Hypothalamus (tissue), 51 donors: ENCODE data around the gene HDAC10.

Experiments
- DNase-seq, 51 donors: peaks; one replicate each; lab custom pipeline; 2025; lab: John Stamatoyannopoulos, UW

The HDAC10 gene

DNA sequence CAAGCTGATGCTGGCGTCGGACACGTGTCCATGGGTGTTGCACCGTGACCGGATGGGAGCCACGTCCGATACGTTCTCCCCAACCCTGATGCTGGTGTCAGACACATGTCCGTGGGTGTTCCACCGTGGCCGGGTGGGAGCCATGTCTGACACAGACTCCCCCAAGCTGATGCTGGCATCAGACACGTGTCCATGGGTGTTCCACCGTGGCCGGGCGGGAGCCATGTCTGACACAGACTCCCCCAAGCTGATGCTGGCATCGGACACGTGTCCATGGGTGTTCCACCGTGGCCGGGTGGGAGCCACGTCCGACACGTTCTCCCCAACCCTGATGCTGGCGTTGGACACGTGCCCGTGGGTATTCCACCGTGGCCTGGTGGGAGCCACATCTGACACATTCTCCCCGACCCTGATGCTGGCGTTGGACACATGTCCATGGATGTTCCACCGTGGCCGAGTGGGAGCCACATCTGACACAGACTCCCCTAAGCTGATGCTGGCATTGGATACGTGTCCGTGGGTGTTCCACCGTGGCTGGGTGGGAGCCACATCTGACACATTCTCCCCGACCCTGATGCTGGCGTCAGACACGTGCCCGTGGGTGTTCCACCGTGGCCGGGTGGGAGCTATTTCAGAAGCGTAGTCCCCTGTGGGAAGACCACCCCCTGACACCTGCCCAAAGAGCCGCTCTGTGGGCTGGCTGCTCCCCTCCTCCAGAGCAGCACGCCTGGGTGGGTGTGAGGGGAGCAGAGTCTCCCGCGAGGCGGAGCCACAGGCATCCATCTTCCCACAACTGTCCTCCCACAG is 30.3 kb downstream of the HDAC10 start:
- DNase-seq: no peak

DNA sequence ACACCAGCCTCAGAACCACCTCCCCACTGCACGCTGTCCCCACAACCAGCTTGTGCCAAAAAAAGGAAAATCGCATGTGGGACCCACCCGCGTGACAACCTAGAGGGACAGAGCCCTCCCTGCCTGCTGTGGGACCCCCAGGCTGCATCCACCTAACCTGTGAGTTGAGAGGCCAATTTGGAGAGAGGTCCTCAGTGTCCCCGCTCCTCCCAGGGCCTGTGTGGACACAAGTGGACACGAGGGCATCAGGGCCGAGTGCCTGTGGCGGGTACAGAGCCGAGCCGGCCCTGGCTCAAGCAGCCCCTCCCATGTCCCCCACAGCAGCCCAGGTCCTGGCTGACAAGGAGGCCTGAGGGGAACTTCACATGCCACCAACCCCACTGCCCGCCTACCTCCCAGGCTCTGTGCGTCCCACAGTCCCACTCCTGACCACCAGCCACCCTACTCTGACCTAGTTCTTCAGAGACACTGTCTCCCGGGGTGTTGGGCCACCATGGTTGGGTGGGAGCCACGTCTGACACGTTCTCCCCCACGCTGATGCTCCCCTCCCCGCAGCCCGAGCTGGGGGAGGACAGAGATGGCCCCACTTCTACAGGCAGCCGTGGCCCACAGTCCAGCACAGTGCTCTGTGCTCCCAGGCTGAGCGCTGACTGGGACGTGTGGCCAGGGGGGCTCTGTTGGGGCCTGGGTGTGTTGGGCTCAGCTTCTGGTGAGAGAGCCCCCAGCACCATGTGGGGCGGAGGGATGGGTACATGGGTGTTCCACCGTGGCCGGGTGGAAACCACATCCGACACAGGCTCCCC is 31.1 kb downstream of the HDAC10 start:
- no peak for DNase-seq

DNA sequence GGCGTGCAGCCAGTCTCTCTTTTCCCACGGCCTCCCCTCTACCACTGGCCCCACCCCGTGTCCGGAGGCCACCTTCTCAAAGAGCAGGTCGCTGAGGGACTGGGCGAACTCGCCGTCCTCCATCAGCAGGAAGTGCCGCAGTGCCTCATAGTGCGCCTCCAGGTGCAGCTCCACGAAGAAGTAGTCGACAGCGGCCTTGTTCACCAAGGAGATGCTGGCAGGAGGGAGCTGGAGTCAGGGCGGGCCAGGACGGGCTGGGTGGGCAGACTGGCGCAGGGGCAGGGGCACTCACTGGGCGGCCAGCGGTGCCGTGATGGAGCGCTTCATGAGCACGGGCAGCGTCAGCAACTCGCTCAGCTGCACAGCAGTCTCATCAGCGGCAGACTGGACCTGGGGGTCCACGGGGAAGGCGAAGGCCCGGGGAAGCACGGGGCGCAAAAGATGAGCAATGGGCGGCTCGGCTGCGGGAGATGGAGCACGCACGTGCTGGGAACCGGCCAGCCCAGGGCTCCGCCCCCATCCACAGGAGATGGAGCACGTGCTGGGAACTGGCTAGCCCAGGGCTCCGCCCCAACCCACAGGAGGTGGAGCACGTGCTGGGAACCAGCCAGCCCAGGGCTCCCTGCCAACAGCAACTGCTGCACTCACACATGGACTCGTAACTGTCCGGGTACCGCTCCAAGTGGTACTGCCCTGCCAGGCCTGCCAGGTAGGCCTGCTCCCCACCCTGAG is 31.9 kb downstream of the HDAC10 start:
- DNase-seq: peak in 7 of 51 donors; percentile 7 to 50 (median 27)

DNA sequence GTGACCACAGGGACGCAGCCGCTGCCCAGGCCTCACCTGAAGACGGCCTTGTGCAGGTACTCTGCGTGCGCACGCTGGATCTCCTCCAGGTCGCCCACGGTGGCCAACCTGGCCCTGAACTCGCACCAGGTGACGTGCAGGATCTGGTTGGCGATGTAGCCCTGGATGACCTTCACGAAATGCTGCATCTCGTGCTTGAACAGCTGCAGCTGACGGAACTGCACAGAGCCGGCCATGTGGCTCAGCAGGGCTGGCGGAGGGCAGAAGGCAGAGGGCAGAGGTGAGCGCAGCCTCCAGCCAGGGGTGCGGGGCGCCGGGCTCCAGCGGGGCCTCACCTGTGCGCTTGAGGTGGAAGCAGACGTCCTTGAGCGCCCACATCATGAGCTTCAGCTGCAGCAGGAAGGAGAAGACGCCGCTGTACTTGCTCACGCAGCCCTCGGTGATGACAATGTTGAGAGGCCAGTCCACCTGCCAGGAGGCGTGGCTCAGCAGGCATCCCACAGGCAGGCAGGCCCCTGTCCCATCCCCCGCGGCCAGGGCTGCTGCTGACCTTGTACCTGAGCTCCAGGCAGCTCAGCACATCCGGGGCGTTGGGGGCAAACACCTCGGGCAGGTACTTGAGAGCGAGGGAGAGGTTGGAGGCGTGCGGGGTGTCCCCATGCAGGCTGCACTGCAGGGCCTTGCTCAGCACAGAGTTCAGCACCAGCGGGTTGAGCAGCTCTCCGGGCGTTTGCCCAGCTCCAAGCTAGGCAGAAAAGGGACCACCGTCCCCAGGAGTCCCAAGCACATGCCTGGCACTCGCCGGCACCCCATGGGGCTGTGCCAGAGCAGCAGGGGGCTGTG is 32.7 kb downstream of the HDAC10 start:
- DNase-seq: no peak

DNA sequence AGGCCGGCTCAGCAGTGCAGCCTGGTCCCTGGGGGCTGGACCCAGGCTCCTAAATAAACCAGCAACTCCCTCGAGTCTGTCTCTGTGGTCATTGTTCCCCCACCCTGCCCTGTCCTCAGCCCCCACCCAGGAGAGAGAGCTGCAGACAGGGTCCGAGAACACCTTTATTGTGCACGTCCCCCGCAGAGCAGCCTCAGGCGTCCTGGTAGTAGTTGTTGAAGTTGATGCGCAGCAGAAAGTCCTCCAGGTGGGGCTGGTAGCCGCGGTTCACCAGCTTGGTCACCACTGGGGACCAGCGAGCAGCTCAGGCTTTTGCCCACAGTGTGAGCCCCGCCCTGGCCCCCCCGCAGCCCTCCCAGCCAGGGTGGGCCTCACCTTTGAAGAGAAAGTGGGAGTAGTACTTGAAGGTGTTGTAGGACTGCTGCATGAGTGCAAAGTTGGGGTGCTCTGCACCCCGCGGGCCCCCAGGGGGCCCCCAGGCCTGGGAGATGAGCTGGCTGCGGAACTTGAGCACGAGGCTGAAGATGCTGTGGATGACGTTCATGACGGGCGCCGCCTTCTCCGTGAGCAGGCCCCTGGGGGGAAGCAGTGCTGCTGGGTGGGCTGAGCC is 33.4 kb downstream of the HDAC10 start:
- no peak for DNase-seq

DNA sequence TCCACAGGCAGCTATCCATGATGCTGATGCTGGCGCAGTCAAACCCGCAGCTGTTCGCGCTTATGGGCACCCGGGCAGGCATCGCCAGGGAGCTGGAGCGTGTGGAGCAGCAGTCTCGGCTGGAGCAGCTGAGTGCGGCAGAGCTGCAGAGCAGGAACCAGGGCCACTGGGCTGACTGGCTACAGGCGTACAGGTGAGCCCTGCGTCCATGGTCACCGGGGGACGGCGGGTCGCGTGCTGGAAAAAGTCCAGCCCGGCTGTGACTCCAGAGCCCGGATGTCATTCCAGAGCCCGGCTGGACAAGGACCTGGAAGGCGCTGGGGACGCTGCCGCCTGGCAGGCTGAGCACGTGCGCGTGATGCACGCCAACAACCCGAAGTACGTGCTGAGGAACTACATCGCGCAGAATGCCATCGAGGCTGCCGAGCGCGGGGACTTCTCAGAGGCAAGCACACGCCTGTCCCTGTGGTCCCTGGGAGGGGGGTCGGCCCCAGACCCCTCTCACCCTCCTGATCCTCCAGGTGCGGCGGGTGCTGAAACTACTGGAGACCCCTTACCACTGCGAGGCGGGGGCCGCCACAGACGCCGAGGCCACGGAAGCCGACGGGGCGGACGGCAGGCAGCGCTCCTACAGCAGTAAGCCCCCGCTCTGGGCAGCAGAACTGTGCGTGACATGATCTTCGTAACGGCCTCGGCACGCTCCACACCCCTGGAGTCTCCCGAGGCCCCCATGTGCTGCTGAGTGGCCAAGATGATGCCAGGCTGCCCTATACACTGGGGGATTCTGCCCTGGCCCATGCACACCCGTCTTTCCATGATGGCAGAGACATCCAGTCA is 34.2 kb downstream of the HDAC10 start:
- no peak for DNase-seq

DNA sequence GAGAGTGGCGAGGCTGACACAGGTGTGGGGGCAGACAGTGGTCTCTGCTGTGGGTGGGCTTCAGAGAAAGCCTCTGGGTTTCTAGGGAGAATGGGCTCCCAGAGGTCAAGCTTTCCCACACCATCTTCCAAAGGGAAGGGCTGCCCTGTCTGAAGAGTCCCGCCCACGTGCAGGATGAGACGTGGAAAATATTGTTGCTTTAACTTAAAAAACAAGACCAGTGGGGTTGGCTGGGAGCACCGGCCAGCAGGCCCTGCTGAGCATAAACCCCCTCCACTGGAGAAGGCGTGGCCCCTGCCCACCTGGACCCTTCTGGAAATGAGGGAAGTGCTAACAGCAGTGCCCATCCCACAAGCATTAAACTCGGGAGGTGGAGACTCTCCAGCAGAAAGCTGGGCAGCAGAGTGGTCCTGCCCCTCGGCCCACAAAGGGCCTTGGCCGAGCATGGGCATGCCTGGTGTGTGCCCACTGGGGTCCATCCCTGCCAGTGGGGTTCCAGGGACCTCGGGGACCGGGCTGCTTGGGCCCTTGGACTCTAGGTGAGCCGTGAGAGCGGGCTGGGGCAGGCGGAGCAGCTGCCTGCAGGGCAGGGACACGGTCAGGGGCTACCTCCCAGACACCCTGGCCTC is 34.9 kb downstream of the HDAC10 start:
- no peak for DNase-seq

DNA sequence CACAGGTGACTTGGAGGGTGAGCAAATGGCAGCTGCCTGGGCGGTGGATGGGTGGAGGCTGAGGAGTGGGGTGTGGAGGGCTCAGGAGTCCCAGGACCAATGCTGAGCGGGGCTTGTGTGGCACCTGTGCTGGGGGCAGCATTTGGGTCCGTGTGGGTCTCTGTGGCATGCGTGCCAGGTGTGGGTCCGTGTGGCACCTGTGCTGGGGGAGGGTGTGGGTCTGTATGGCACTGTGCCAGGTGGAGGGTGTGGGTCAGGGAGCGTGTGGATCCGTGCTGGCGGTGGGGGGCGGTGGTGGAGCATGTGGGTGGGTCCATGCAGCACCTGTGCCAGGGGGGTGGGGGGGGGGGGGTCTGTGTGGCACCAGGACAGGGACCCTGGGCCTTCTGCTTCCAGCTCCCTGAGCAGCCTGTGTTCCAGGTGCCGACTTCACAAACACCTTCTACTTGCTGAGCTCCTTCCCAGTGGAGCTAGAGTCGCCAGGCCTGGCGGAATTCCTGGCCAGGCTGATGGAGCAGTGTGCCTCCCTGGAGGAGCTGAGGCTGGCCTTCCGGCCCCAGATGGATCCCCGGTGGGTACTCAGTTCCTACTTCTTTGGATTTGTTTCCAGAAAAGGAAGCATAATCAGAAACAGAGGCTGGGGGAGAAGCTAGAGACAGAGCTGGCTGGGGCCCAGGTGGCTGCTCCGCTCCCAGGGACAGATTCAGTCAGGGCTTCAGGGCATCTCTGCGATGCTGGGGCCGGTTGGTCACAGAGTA is 35.6 kb downstream of the HDAC10 start:
- DNase-seq: no peak

DNA sequence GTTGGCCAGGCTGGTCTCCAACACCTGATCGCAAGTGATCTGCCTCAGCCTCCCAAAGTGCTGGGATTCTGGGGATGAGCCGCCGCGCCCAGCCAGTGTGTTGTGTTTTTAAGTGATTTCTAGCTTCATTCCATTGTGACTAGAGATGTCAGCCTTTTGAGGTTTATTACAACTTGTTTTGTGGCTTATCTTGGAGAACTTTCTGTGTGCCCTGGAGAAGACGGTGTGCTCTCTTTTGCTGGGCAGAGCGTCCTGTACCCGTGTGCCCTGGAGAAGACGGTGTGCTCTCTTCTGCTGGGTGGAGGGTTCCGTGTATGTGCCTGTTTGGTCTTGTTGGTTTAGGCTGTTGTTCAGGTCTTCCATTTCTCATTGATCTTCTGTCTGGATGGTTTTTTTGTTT is 37.8 kb downstream of the HDAC10 start:
- no peak for DNase-seq

DNA sequence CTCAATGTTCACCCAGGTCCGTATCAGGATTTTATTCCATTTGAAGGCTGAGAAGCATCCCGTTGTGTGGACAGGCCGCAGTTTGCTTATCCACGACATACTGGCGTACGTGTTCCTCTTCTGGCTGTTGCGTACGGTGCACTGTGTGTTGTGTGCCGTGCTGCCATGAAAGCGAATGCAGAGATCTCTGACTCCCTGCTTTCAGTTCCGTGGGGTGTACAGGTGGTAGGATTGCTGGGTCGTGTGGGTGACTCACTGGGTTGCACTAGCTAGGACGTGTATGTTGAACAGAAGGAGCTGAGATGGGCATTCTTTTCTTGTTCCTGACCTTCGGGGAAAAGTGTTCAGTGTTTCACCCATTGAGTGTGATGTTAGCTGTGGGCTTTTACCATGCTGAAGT is 39.9 kb downstream of the HDAC10 start:
- no peak for DNase-seq

DNA sequence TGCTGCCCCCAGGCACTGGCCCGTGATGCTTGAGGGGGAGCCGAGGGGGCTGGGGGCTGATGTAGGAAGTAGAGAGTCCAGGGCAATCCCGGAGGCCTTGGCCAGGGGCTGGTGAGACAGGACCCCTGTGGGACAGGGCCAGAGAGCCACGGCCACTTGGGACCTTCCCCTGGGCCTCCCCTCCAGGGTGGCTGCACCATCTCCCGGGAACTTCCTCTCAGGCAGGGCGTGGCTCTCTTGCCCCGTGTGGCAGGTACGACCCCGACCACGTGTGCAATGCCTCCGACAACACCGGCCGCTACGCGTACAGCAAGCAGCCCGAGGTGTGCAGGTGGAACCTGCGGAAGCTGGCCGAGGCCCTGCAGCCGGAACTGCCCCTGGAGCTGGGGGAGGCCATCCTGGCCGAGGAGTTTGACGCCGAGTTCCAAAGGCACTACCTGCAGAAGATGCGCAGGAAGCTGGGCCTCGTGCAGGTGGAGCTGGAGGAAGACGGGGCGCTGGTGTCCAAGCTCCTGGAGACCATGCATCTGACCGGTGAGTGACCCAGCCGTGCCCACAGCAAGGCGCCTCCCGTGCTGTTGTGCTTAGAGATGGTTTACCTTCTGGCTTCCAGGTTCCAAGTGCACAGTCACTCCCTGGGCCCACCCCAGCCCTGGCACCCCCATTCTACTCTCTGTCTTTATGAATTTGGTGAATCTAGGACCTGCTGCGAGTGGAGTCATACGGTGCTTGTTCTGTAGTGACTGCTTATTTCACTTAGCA is 40.5 kb downstream of the HDAC10 start:
- DNase-seq: no peak

DNA sequence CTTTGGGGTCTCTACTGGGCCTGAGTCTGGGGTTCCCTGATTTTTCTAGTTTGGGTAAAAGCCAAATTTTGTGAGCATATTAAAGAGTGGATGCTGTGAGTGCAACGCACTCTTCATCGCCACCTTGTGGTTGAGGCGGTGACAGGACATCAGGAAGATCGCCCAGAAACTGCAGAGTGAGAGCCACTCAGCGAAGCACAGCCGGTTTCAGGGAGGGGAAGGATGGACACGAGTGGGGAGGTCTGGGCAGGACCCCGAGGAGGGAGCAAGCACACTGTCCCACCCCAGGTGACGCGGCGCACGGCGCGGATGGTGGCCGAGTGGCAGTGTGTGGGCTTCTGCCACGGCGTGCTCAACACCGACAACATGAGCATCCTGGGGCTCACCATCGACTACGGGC is 41.2 kb downstream of the HDAC10 start:
- DNase-seq: peak in 19 of 51 donors; percentile 9 to 67 (median 36)

DNA sequence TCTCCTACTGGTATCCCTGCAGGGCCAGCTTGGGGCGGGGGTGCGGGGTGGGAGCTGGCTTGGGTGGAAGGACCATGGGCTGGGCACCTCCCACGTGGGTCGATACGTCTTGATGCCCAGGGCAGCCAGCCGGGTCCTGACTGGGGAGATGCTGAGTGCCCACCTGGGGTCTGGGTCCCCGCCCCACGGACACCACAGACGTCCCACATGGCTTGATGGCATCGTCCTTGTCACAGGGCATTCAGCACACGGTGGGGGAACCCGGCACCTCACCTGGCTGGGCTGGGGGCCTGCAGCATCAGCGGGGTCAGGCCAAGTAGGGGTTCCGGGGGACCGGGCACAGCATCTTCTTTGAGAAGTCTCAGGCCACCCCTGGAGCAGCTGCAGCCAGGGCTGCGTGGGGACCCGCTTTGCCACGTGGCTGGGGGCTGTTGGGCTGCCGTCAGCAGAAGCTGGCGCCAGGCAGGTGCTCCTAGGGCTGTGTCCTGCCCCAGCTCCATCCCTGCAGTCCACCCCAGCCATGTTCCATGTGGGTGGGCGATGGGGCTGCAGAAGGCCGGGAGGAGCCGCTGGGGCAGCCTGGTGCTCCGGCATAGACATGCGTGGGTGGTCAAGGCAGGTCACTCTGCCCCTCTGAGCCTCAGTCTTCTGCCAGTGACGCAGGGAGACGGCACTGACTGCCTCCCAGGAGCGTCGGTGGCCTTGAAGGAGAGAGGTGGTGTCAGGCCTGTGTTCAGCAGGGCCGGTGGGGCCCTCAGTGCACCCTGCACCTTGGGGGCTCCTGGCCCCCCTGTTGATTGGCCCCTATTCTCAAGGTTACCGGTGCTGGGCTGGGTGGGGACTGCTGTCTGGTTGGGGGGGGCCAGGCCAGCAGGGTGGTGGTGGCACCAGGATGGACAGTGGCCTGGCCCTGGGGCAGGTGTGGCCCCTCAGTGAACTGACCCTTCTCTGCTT is 41.8 kb downstream of the HDAC10 start:
- no peak for DNase-seq

DNA sequence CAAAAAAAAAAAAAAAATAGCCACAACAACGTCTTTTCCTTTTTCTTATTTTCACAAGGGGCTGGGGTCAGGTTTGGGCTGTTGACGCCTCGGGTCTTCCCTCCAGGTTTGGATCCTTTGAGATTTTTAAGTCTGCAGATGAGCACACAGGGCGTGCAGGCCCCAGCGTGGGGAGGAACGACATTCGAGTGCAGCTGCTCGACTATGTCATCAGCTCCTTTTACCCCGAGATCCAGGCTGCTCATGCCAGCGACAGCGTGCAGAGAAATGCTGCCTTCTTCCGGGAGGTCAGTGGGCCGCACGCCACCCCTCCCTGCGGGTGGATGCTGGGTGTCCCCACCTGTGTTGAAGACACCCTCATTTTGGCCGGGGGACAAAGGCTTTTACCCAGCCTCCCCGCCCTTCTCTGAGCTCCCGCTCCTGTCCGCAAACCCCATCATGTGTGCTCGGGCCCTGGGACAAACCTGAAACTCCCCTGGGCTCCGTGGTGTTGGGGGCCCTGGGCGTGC is 42.6 kb downstream of the HDAC10 start:
- DNase-seq: no peak

DNA sequence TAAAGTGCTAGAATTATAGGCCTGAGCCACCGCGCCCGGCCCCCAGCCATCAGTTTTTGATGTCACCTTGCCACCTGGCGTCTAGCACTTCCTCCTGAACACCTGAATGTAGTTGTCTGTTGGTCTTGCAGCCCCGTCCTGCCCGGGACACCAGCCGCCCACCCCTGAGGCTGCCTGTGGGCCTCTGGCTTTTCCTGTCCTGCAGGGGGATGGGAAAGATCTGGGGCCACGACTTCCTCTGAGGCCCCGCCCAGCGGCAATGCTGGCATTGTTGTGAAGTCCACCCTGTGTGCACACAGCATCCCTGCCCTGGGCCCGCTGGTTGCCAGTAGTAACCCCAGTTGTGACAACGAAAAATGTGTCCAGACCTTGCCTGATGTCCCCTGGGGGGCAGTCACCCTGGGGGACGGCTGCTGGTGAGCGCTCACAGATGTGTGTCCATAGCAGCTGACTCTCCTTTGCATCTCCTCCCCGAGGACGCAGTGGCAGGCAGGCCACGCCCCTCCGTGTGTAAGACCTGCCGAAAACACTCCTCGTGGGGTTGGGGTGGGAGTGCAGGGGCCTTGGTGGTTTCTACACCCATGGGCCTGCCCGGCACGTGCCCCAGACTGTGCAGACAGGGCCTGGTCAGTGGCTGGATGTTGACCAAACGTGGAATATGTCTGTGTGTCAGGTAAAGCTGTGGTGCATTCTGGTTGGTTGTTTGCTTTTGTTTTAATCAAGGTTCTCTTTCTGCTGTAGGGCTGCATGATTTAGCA is 43.5 kb downstream of the HDAC10 start:
- no peak for DNase-seq
